AG10803 (cell line): ENCODE results near the gene ANKRD60.
A peak's percentile ranks its signal among the peaks of the same experiment; 100 is the strongest.

Source experiments
- DNase-seq: peaks from one replicate; pipeline ENCODE4 v3.0.0; 2010; ENCODE audit warnings: low read depth
- H3K4me3 ChIP-seq: 2 replicates; pipeline ENCODE4 v1.5.1; 2011; ENCODE audit warnings: mild to moderate bottlenecking, low read length, control low read depth
- TF ChIP-seq, protein P1 (sequence below): conservative IDR thresholded peaks from 2 replicates; pipeline ENCODE4 v1.5.1; 2011; ENCODE audit warnings: mild to moderate bottlenecking, low read length, control low read depth, inconsistent platforms

The ANKRD60 gene

GRCh38 chr20:58213716-58214115 lies 14.7 kb downstream of the ANKRD60 start:
- no peak for DNase-seq
- H3K4me3 ChIP-seq: no peak overlapping the region
- TF ChIP-seq, protein P1, sequence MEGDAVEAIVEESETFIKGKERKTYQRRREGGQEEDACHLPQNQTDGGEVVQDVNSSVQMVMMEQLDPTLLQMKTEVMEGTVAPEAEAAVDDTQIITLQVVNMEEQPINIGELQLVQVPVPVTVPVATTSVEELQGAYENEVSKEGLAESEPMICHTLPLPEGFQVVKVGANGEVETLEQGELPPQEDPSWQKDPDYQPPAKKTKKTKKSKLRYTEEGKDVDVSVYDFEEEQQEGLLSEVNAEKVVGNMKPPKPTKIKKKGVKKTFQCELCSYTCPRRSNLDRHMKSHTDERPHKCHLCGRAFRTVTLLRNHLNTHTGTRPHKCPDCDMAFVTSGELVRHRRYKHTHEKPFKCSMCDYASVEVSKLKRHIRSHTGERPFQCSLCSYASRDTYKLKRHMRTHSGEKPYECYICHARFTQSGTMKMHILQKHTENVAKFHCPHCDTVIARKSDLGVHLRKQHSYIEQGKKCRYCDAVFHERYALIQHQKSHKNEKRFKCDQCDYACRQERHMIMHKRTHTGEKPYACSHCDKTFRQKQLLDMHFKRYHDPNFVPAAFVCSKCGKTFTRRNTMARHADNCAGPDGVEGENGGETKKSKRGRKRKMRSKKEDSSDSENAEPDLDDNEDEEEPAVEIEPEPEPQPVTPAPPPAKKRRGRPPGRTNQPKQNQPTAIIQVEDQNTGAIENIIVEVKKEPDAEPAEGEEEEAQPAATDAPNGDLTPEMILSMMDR: no peak

- TF ChIP-seq, protein P1: peak; percentile 45
- no peak overlapping the region for H3K4me3 ChIP-seq
- peak; percentile 29 for DNase-seq
These were observed 15.3 kb downstream of the ANKRD60 start for GRCh38 chr20:58213121-58213520.

GRCh38 chr20:58212636-58213035 lies 15.8 kb downstream of the ANKRD60 start:
- TF ChIP-seq, protein P1: no peak
- no peak overlapping the region for H3K4me3 ChIP-seq
- DNase-seq: no peak

DNA sequence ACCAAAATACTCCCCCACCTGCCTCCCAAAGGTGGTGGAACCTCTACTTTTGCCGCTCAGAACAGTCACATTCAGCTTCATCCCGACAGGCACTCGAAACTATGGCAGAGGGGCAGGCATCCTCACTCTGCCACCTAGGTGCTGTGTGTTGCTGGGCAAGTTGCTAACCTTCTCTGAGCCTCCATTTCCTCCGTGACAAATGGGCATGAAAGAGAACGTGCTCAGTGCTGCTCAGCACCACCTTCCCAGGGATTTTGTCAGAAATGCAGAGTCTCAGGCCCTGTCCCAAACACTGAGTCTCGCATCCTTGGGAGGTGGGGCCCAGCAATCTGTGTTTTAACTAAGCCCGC lies 18.1 kb downstream of the ANKRD60 start:
- H3K4me3 ChIP-seq: no peak overlapping the region
- TF ChIP-seq, protein P1: no peak
- no peak for DNase-seq

DNA sequence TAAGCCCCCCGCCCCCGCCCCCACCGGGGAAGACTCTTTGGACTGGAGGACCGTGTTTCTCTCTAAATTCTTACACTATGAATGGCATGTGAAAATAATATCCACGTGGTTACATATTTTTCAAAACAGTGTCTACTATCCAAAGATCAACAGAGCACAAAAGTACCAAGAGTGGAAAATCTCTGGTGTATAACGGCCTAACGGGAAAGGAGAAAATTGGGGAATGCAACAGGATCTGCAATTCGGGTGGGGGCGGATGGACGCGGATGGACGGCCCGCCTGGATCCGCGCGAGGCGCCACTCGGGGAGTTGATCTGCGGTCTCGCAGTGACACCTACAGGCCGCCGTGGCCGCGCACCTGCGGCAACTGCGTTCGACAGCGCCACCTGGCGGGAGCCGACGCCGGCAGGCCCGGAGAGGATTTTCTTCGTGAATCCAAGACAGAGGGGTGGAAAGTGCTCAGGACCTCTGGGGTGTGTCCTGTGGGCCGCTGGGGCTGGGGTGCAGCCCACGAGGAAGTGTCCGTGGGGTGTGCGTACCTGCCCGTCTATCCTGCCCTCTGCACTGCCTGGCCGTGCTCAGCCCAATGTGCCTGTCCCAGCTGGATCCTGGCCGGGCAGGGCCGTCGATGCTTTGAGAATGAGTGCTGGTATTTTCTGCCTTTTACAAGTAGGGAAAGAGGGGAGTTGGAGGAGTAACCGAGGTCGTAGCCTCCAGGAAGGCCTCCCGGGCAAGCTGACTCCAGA lies 18.6 kb downstream of the ANKRD60 start:
- no peak overlapping the region for H3K4me3 ChIP-seq
- TF ChIP-seq, protein P1: peak; percentile 100
- DNase-seq: peak; percentile 59

- no peak overlapping the region for H3K4me3 ChIP-seq
- DNase-seq: no peak
- TF ChIP-seq, protein P1: no peak
These were observed 19.5 kb downstream of the ANKRD60 start for GRCh38 chr20:58208944-58209343.

DNA sequence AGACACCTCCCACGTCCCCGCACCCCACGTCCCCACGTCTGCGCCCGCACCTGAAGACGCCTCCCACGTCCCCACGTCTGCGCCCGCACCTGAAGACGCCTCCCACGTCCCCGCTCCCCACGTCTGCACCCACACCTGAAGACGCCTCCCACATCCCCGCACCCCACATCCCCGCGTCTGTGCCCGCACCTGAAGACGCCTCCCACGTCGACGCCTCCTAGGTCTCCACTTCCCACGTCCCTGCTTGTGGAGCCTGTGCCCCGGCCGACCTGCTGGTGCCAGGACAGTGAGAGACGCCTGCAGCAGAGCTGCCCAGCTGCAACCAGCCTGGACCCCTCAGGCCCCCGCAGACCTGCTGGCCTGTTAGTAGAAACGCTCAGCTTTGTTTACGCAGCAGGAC lies 22.6 kb downstream of the ANKRD60 start:
- H3K4me3 ChIP-seq: no peak overlapping the region
- DNase-seq: no peak
- TF ChIP-seq, protein P1: no peak
